ENCODE results near the gene SCN7A. TPM values are rescaled to one million over a fixed set of nuclear protein-coding genes. Genes with fewer than 3 reads are reported as not detected.
"Not testable (repeated sequence)": the region's sequence is repeated elsewhere in the genome, so short reads cannot be mapped to it uniquely, and the experiment has no call there.

SCN7A gene
- total RNA-seq, 2 donors from 2014 or later: not detected

- DNase-seq (no peak), ATAC-seq (replicated peaks in 1 of 2) (no peak)
- H3K27ac Mint-ChIP-seq: no peak overlapping the region
- H3K9me3 Mint-ChIP-seq: peaks cover 0 to 3% of the 10 kb centered on the region in 2 donors
- no peaks in the 10 kb centered on the region for H3K4me1 Mint-ChIP-seq (ENCODE audit: low read depth)
- H3K4me3 Mint-ChIP-seq: no peak overlapping the region
- no peaks in the 10 kb centered on the region for H3K36me3 Mint-ChIP-seq (ENCODE audit: insufficient read depth in 2 of 2)
- no peaks in the 10 kb centered on the region for H3K27me3 Mint-ChIP-seq (ENCODE audit: low read depth)
These were observed 6.9 kb downstream of the SCN7A start for GRCh38 chr2:166487171-166487570.

- no peak for ATAC-seq (replicated peaks in 1 of 2)
- DNase-seq: no peak
- Mint-ChIP-seq H3K4me1 (ENCODE audit: low read depth) (no peaks in the 10 kb centered on the region), H3K9me3 (peaks cover 0 to 3% of the 10 kb centered on the region in 2 donors), H3K36me3 (ENCODE audit: insufficient read depth in 2 of 2) (no peaks in the 10 kb centered on the region), H3K27ac (no peak overlapping the region), H3K4me3 (no peak overlapping the region), H3K27me3 (ENCODE audit: low read depth) (no peaks in the 10 kb centered on the region)
These were observed 8.4 kb downstream of the SCN7A start for GRCh38 chr2:166485558-166486178.

GRCh38 chr2:166472332-166472731, 21.7 kb downstream of the SCN7A start:
- DNase-seq: no peak
- ATAC-seq (replicated peaks in 1 of 2): no peak
- no peaks in the 10 kb centered on the region for H3K36me3 Mint-ChIP-seq (ENCODE audit: insufficient read depth in 2 of 2)
- H3K9me3 Mint-ChIP-seq: peaks cover 0 to 2% of the 10 kb centered on the region in 2 donors
- no peak overlapping the region for H3K4me3 Mint-ChIP-seq
- H3K27me3 Mint-ChIP-seq (ENCODE audit: low read depth): no peaks in the 10 kb centered on the region
- no peaks in the 10 kb centered on the region for H3K4me1 Mint-ChIP-seq (ENCODE audit: low read depth)
- no peak overlapping the region for H3K27ac Mint-ChIP-seq

- DNase-seq (no peak), ATAC-seq (replicated peaks in 1 of 2) (no peak)
- Mint-ChIP-seq H3K4me1 (ENCODE audit: low read depth) (no peaks in the 10 kb centered on the region), H3K9me3 (peaks cover 0 to 2% of the 10 kb centered on the region in 2 donors), H3K27ac (no peak overlapping the region), H3K4me3 (no peak overlapping the region), H3K27me3 (ENCODE audit: low read depth) (no peaks in the 10 kb centered on the region), H3K36me3 (ENCODE audit: insufficient read depth in 2 of 2) (no peaks in the 10 kb centered on the region)
These were observed 25.7 kb downstream of the SCN7A start for GRCh38 chr2:166468124-166469024.

DNA sequence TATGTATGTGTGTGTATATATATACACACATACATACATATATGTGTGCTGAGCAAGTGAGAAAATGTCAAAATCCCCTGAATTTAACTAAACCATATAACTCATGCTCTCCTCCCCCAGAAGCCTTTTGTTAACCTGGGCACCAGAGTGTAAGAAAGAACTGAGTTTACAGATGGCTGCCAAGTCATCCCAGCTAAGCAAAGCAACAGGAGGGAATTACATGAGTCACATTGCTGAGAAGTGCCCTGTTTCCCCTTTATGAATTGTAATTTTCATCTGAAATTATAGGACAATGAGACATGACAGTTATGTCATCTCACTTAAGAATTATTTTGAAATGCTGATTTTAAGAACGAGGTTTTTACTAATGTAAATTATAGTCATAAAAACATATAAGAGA, 29.9 kb downstream of the SCN7A start:
- Mint-ChIP-seq H3K4me3 (no peak overlapping the region), H3K27ac (no peak overlapping the region), H3K4me1 (ENCODE audit: low read depth) (no peaks in the 10 kb centered on the region), H3K36me3 (ENCODE audit: insufficient read depth in 2 of 2) (no peaks in the 10 kb centered on the region), H3K9me3 (no peaks in the 10 kb centered on the region), H3K27me3 (ENCODE audit: low read depth) (no peaks in the 10 kb centered on the region)
- no peak for ATAC-seq (replicated peaks in 1 of 2)
- DNase-seq: no peak

- Mint-ChIP-seq H3K4me3 (no peak overlapping the region), H3K9me3 (no peaks in the 10 kb centered on the region), H3K27me3 (ENCODE audit: low read depth) (no peaks in the 10 kb centered on the region), H3K4me1 (ENCODE audit: low read depth) (no peaks in the 10 kb centered on the region), H3K36me3 (ENCODE audit: insufficient read depth in 2 of 2) (no peaks in the 10 kb centered on the region), H3K27ac (no peak overlapping the region)
- no peak for ATAC-seq (replicated peaks in 1 of 2)
- DNase-seq: no peak
These were observed 30.4 kb downstream of the SCN7A start for GRCh38 chr2:166463640-166464039.

- H3K27ac Mint-ChIP-seq: no peak overlapping the region
- H3K9me3 Mint-ChIP-seq: no peaks in the 10 kb centered on the region
- H3K4me1 Mint-ChIP-seq (ENCODE audit: low read depth): no peaks in the 10 kb centered on the region
- H3K36me3 Mint-ChIP-seq (ENCODE audit: insufficient read depth in 2 of 2): no peaks in the 10 kb centered on the region
- no peak overlapping the region for H3K4me3 Mint-ChIP-seq
- H3K27me3 Mint-ChIP-seq (ENCODE audit: low read depth): no peaks in the 10 kb centered on the region
- DNase-seq: no peak
- ATAC-seq (replicated peaks in 1 of 2): no peak
These were observed 35.4 kb downstream of the SCN7A start for GRCh38 chr2:166458674-166459073.

DNA sequence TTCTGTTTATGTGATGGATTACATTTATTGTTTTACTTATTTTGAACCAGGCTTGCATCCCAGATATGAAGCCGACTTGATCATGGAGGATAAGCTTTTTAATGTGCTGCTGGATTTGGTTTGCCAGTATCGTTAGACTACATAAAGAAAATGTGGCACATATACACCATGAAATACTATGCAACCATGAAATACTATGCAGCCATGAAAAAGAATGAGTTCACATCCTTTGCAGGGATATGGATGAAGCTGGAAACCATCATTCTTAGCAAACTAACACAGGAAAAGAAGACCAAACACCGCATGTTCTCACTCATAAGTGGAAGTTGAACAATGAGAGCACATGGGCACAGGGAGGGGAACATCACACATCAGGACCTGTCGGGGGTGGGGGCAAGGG, 38.2 kb downstream of the SCN7A start:
- H3K4me3 Mint-ChIP-seq, DNase-seq: not testable (repeated sequence)

DNA sequence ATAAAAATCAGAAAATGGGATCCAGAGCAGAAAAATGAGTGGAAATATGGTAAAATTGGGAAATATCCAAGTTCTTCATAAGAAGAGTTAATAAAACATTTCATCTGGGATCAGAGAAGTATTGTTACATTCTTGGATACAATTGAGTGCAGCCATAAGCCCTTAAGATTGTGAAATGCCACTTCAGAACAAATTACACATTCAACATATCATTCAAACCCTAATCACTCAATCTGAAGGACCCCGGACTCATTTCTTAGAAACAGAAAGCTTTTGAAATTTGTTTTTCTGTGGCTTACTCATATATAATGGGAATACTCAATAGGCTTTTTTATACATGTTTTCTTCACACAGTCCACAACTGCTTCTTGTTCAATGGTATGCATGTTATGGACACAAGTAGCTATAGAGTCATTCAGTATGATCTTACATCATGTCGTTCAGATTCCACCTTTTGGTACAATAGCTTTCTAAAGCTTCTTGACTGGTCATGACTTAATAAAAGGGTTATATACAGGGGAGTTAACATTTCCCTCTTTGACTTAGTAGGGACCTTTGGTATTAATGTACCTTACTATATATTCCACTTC, 39.9 kb downstream of the SCN7A start:
- Mint-ChIP-seq H3K9me3 (peaks cover 0 to 2% of the 10 kb centered on the region in 2 donors), H3K4me1 (ENCODE audit: low read depth) (no peaks in the 10 kb centered on the region), H3K27ac (no peak overlapping the region), H3K4me3 (no peak overlapping the region), H3K36me3 (ENCODE audit: insufficient read depth in 2 of 2) (no peaks in the 10 kb centered on the region), H3K27me3 (ENCODE audit: low read depth) (no peaks in the 10 kb centered on the region)
- no peak for ATAC-seq (replicated peaks in 1 of 2)
- no peak for DNase-seq

More for the DNA sequence above, 38.2 kb downstream of the SCN7A start:
- H3K27ac Mint-ChIP-seq; H3K9me3 Mint-ChIP-seq; H3K36me3 Mint-ChIP-seq (ENCODE audit: insufficient read depth in 2 of 2); H3K4me1 Mint-ChIP-seq (ENCODE audit: low read depth); H3K27me3 Mint-ChIP-seq (ENCODE audit: low read depth); ATAC-seq (replicated peaks in 1 of 2): not testable (repeated sequence)

GRCh38 chr2:166451468-166451867, 42.6 kb downstream of the SCN7A start:
- H3K36me3 Mint-ChIP-seq (ENCODE audit: insufficient read depth in 2 of 2): no peaks in the 10 kb centered on the region
- DNase-seq (no peak), ATAC-seq (replicated peaks in 1 of 2) (no peak)
- H3K4me1 Mint-ChIP-seq (ENCODE audit: low read depth): no peaks in the 10 kb centered on the region
- no peak overlapping the region for H3K27ac Mint-ChIP-seq
- H3K9me3 Mint-ChIP-seq: peaks cover 0 to 2% of the 10 kb centered on the region in 2 donors
- H3K27me3 Mint-ChIP-seq (ENCODE audit: low read depth): no peaks in the 10 kb centered on the region
- no peak overlapping the region for H3K4me3 Mint-ChIP-seq

- no peak overlapping the region for H3K27ac Mint-ChIP-seq
- H3K36me3 Mint-ChIP-seq (ENCODE audit: insufficient read depth in 2 of 2): no peaks in the 10 kb centered on the region
- no peaks in the 10 kb centered on the region for H3K27me3 Mint-ChIP-seq (ENCODE audit: low read depth)
- no peak for ATAC-seq (replicated peaks in 1 of 2)
- no peak overlapping the region for H3K4me3 Mint-ChIP-seq
- DNase-seq: no peak
- no peaks in the 10 kb centered on the region for H3K4me1 Mint-ChIP-seq (ENCODE audit: low read depth)
- peaks cover 0 to 3% of the 10 kb centered on the region in 2 donors for H3K9me3 Mint-ChIP-seq
These were observed 44.6 kb downstream of the SCN7A start for GRCh38 chr2:166449439-166449838.

DNA sequence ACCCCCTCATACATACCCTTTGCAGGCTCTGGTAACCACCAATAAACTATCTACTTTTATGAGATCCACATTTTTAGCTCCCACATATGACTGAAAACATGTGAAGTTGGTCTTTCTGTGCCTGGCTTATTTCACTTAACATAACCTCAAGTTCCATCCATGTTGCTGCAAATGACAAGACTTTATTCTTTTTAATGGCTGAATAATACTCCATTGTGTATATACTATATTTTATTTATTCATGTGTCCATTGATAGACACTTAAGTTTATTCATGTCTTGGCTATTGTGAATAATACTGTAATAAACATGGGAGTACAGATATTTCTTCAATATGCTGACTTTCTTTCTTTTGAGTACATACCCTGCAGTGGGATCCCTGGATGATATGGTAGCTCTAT, 45.9 kb downstream of the SCN7A start:
- DNase-seq: no peak
- Mint-ChIP-seq H3K4me3 (no peak overlapping the region), H3K27ac (no peak overlapping the region), H3K4me1 (ENCODE audit: low read depth) (no peaks in the 10 kb centered on the region), H3K27me3 (ENCODE audit: low read depth) (no peaks in the 10 kb centered on the region), H3K36me3 (ENCODE audit: insufficient read depth in 2 of 2) (no peaks in the 10 kb centered on the region), H3K9me3 (peaks cover 0 to 4% of the 10 kb centered on the region in 2 donors)
- no peak for ATAC-seq (replicated peaks in 1 of 2)

DNA sequence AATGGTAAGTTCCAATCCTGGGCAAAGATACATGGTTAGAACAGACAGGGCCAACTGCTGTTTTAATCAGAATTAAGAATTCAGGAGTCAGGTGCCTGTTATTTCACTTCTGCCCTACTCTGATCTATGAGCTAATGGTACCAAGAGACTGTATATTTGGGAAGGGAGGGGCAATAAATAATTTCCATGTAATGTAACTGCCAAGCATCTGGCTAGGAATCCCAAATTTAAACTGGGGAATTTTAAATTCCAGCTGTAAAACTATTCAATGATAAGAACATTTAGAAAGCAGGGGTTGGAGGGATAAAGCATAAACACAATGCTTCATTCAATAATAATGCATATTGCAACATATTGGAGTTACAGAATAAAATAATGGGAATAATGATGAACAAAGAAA, 49.7 kb downstream of the SCN7A start:
- no peaks in the 10 kb centered on the region for H3K27me3 Mint-ChIP-seq (ENCODE audit: low read depth)
- no peak for DNase-seq
- H3K36me3 Mint-ChIP-seq (ENCODE audit: insufficient read depth in 2 of 2): no peaks in the 10 kb centered on the region
- H3K27ac Mint-ChIP-seq: no peak overlapping the region
- no peaks in the 10 kb centered on the region for H3K4me1 Mint-ChIP-seq (ENCODE audit: low read depth)
- no peak for ATAC-seq (replicated peaks in 1 of 2)
- H3K4me3 Mint-ChIP-seq: no peak overlapping the region
- H3K9me3 Mint-ChIP-seq: peaks cover 0 to 5% of the 10 kb centered on the region in 2 donors

Measured in activated T-cell treated with anti-CD3 and anti-CD28 coated beads, Interleukin-2, amount 50 U/mL, for 72 hours (primary cell).